Neural cell (in vitro differentiated cells): ENCODE results near the gene PACC1. TPM values are rescaled to one million over a fixed set of nuclear protein-coding genes. Genes with fewer than 3 reads are reported as not detected.

Experiments used
- H2AFZ ChIP-seq: fragments of 200-600, 300-800 bp; sonication (generic), shearing (Covaris generic); 2 replicates; pipeline ENCODE4 v1.6.0; 2014; ENCODE audit warnings: low read depth, mild to moderate bottlenecking, antibody characterized with exemption, low read length, moderate library complexity
- H3F3A ChIP-seq: fragments of 200-600 bp; shearing (Covaris generic); 2 replicates; pipeline ENCODE4 v1.6.1; 2016; ENCODE audit warnings: mild to moderate bottlenecking, moderate library complexity, mixed read lengths, antibody characterized with exemption, low read length; ENCODE audit not compliant: insufficient read depth, poor library complexity, severe bottlenecking
- H3K27ac ChIP-seq: fragments of 200-600, 300-800 bp; sonication (generic), shearing (Covaris generic); 2 replicates; pipeline ENCODE4 v1.5.1; 2014; ENCODE audit warnings: mild to moderate bottlenecking, low read length, moderate library complexity
- H3K27me3 ChIP-seq: fragments of 300-800, 200-600 bp; sonication (generic), shearing (Covaris generic); 2 replicates; pipeline ENCODE4 v1.6.0; 2014; ENCODE audit warnings: mild to moderate bottlenecking, low read depth, low read length, moderate library complexity; ENCODE audit not compliant: insufficient read depth
- H3K36me3 ChIP-seq: fragments of 300-800, 200-600 bp; sonication (generic), shearing (Covaris generic); 2 replicates; pipeline ENCODE4 v1.5.1; 2014; ENCODE audit warnings: mild to moderate bottlenecking, antibody characterized with exemption, low read length, moderate library complexity; ENCODE audit not compliant: insufficient read depth
- H3K4me2 ChIP-seq: fragments of 300-800, 200-600 bp; sonication (generic), shearing (Covaris generic); 2 replicates; pipeline ENCODE4 v1.6.0; 2014; ENCODE audit warnings: mild to moderate bottlenecking, low read length
- H3K4me3 ChIP-seq: fragments of 300-800, 200-600 bp; sonication (generic), shearing (Covaris generic); 2 replicates; pipeline ENCODE4 v1.5.1; 2014; ENCODE audit warnings: mild to moderate bottlenecking, low read length, moderate library complexity
- H3K79me2 ChIP-seq: fragments of 200-600 bp; shearing (Covaris generic); replicated peaks from 2 replicates; pipeline ENCODE4 v1.6.0; 2014; ENCODE audit warnings: mild to moderate bottlenecking, low read length, moderate library complexity; ENCODE audit not compliant: insufficient read depth
- H3K9ac ChIP-seq: fragments of 300-800, 200-600 bp; sonication (generic), shearing (Covaris generic); 2 replicates; pipeline ENCODE4 v1.6.1; 2016; ENCODE audit warnings: mild to moderate bottlenecking, low read length, mixed read lengths
- H3K9me2 ChIP-seq: fragments of 200-600 bp; shearing (Covaris generic); 2 replicates; pipeline ENCODE4 v1.6.1; 2016; ENCODE audit warnings: mild to moderate bottlenecking, low read length, mixed read lengths; ENCODE audit not compliant: insufficient read depth
- H3K9me3 ChIP-seq: fragments of 200-600, 300-800 bp; sonication (generic), shearing (Covaris generic); 2 replicates; pipeline ENCODE4 v1.6.1; 2016; ENCODE audit warnings: mild to moderate bottlenecking, mixed run types, low read length, moderate library complexity, mixed read lengths
- H4K20me1 ChIP-seq: fragments of 200-600 bp; shearing (Covaris generic); 2 replicates; pipeline ENCODE4 v1.6.1; 2016; ENCODE audit warnings: mild to moderate bottlenecking, mixed run types; ENCODE audit not compliant: insufficient read depth
- CTCF ChIP-seq: fragments of 450-650 bp; IDR thresholded peaks from 2 replicates; pipeline ENCODE4 v1.5.1; 2014; ENCODE audit warnings: antibody characterized with exemption, mild to moderate bottlenecking, moderate library complexity; ENCODE audit not compliant: poor library complexity, severe bottlenecking
- EP300 ChIP-seq: fragments of 450-650 bp; conservative IDR thresholded peaks from 2 replicates; pipeline ENCODE4 v1.6.1; 2014; ENCODE audit warnings: antibody characterized with exemption, mild to moderate bottlenecking, moderate library complexity; ENCODE audit not compliant: poor library complexity, severe bottlenecking
- EZH2 ChIP-seq: fragments of 200-600, 300-800 bp; shearing (Covaris generic), sonication (generic); IDR thresholded peaks from 2 replicates; pipeline ENCODE4 v1.6.1; 2014; ENCODE audit warnings: antibody characterized with exemption, low read length, borderline replicate concordance, mild to moderate bottlenecking; ENCODE audit not compliant: insufficient read depth, poor library complexity, severe bottlenecking
- MXI1 ChIP-seq: fragments of 450-650 bp; conservative IDR thresholded peaks from 2 replicates; pipeline ENCODE4 v1.6.1; 2014; ENCODE audit warnings: antibody characterized with exemption, mild to moderate bottlenecking; ENCODE audit not compliant: poor library complexity, severe bottlenecking
- POLR2AphosphoS5 ChIP-seq: IDR thresholded peaks from 2 replicates; pipeline ENCODE4 v1.6.1; 2012
- RAD21 ChIP-seq: fragments of 450-650 bp; conservative IDR thresholded peaks from 2 replicates; pipeline ENCODE4 v1.6.1; 2014; ENCODE audit warnings: antibody characterized with exemption, mild to moderate bottlenecking, moderate library complexity
- REST ChIP-seq: IDR thresholded peaks from 2 replicates; pipeline ENCODE4 v1.6.1; 2012; ENCODE audit warnings: borderline replicate concordance
- SMC3 ChIP-seq: fragments of 450-650 bp; conservative IDR thresholded peaks from 2 replicates; pipeline ENCODE4 v1.6.1; 2014; ENCODE audit warnings: antibody characterized with exemption, mild to moderate bottlenecking, moderate library complexity; ENCODE audit not compliant: poor library complexity
- TAF1 ChIP-seq: IDR thresholded peaks from 2 replicates; pipeline ENCODE4 v1.6.1; 2012; ENCODE audit warnings: low read depth
- polyA plus RNA-seq: library from polyadenylated mRNA; depleted of rRNA; stranded (reverse); fragments of >200 nt; gene quantifications from 2 replicates; pipeline ENCODE4 v1.2.3, GENCODE V29; 2014

The PACC1 gene
- polyA plus RNA-seq, 1 donor from 2014 or later = 33.3 TPM

- Histone ChIP-seq H3K27me3 (peaks cover 6% of the 10 kb centered on the region), H3K4me2 (no peak overlapping the region), H3F3A (no peaks in the 10 kb centered on the region), H2AFZ (no peak overlapping the region), H3K79me2 (no peaks in the 10 kb centered on the region), H3K9me2 (no peaks in the 10 kb centered on the region), H3K27ac (no peak overlapping the region), H3K9me3 (no peaks in the 10 kb centered on the region), H4K20me1 (no peaks in the 10 kb centered on the region), H3K9ac (no peak overlapping the region), H3K4me3 (no peak overlapping the region), H3K36me3 (no peaks in the 10 kb centered on the region)
- TF ChIP-seq POLR2AphosphoS5 (no peak), EP300 (no peak), CTCF (no peak), MXI1 (no peak)
These were observed 13.8 kb upstream of the PACC1 start for GRCh38 chr1:212428496-212428895.

GRCh38 chr1:212423879-212424278, 9.2 kb upstream of the PACC1 start:
- Histone ChIP-seq H3F3A (no peaks in the 10 kb centered on the region), H4K20me1 (no peaks in the 10 kb centered on the region), H3K4me2 (no peak overlapping the region), H3K27ac (no peak overlapping the region), H3K27me3 (no peaks in the 10 kb centered on the region), H3K9ac (no peak overlapping the region), H3K9me2 (no peaks in the 10 kb centered on the region), H3K36me3 (no peaks in the 10 kb centered on the region), H2AFZ (no peak overlapping the region), H3K9me3 (no peaks in the 10 kb centered on the region), H3K4me3 (no peak overlapping the region), H3K79me2 (no peaks in the 10 kb centered on the region)
- TF ChIP-seq RAD21 (no peak), REST (no peak), POLR2AphosphoS5 (no peak), SMC3 (no peak), EZH2 (no peak), MXI1 (no peak)

- H3K9ac ChIP-seq = no peak overlapping the region
- H3K9me2 ChIP-seq = no peaks in the 10 kb centered on the region
- no peak overlapping the region for H2AFZ ChIP-seq
- H3K79me2 ChIP-seq = no peaks in the 10 kb centered on the region
- H3K9me3 ChIP-seq = no peaks in the 10 kb centered on the region
- H3K4me2 ChIP-seq = no peak overlapping the region
- no peak overlapping the region for H3K4me3 ChIP-seq
- H4K20me1 ChIP-seq = no peaks in the 10 kb centered on the region
- no peaks in the 10 kb centered on the region for H3F3A ChIP-seq
- no peaks in the 10 kb centered on the region for H3K27me3 ChIP-seq
- TF ChIP-seq SMC3 (no peak), REST (no peak), RAD21 (no peak), EZH2 (no peak), POLR2AphosphoS5 (no peak), TAF1 (no peak), MXI1 (no peak), EP300 (no peak), CTCF (no peak)
- H3K27ac ChIP-seq = no peak overlapping the region
- H3K36me3 ChIP-seq = no peaks in the 10 kb centered on the region
These were observed 6.5 kb upstream of the PACC1 start for GRCh38 chr1:212421165-212421564.
